HepG2 (cell line): ENCODE data around the gene FUCA2. TPM values are rescaled to one million over a fixed set of nuclear protein-coding genes. Genes with fewer than 3 reads are reported as not detected.

ENCODE experiments used
- HNRNPH1 ChIP-seq: fragments of 200-400 bp; formaldehyde crosslinking; optimal IDR thresholded peaks from 2 replicates; pipeline ENCODE3; 2017; ENCODE audit warnings: mild to moderate bottlenecking, low read depth, low read length
- JUND ChIP-seq: sonication (generic); formaldehyde crosslinking; IDR thresholded peaks from 2 replicates; pipeline ENCODE4 v1.8.0; 2022; ENCODE audit warnings: mild to moderate bottlenecking, missing genetic modification reagents
- SIX4 ChIP-seq: sonication (generic); formaldehyde crosslinking; IDR thresholded peaks from 2 replicates; pipeline ENCODE4 v1.4.0; 2020; ENCODE audit warnings: missing genetic modification reagents
- ZNF350 ChIP-seq: sonication (generic); formaldehyde crosslinking; IDR thresholded peaks from 2 replicates; pipeline ENCODE4 v1.4.0; 2020; ENCODE audit warnings: mild to moderate bottlenecking, low read depth, missing genetic modification reagents, borderline replicate concordance
- ZNF549 ChIP-seq: sonication (generic); formaldehyde crosslinking; IDR thresholded peaks from 2 replicates; pipeline ENCODE4 v1.5.0; 2020; ENCODE audit warnings: missing genetic modification reagents
- ZNF839 ChIP-seq: sonication (generic); formaldehyde crosslinking; IDR thresholded peaks from 2 replicates; pipeline ENCODE4 v1.4.0; 2020; ENCODE audit warnings: missing genetic modification reagents, mild to moderate bottlenecking, borderline replicate concordance
- polyA plus RNA-seq, 8 experiments: library from polyadenylated mRNA; depleted of rRNA in 3 of 8; stranded (reverse) in 7 of 8; unstranded in 1 of 8; fragments of >200 nt; fragmentation: Illumina TruSeq in 4 of 8; extraction: Trizol in 4 of 8; gene quantifications; 2 replicates each; pipeline versions ENCODE4 v1.2.1 to v1.2.3, GENCODE V29; 2011 to 2016; ENCODE audit warnings: low read depth in 4 of 8, missing spikeins in 1 of 8, mixed read lengths in 1 of 8; ENCODE audit not compliant: insufficient read depth in 1 of 8
- total RNA-seq, 5 experiments: library from RNA; depleted of rRNA; stranded (reverse); fragments of >200 nt; fragmentation: Illumina TruSeq; extraction: Trizol; gene quantifications; 2 replicates each; pipeline ENCODE4 v1.2.3, GENCODE V29; 2016; ENCODE audit warnings: low read depth in 1 of 5
- TF ChIP-seq, protein P1 (sequence below): sonication (generic); formaldehyde crosslinking; IDR thresholded peaks from 2 replicates; pipeline ENCODE4 v1.4.0; 2020; ENCODE audit warnings: missing genetic modification reagents, borderline replicate concordance

FUCA2 gene
- total and polyA plus RNA-seq, 2 of the 13 experiments (the other 11 are each of a cell fraction or from before 2014, with no cell fraction given) = 87.4 to 144 TPM

DNA sequence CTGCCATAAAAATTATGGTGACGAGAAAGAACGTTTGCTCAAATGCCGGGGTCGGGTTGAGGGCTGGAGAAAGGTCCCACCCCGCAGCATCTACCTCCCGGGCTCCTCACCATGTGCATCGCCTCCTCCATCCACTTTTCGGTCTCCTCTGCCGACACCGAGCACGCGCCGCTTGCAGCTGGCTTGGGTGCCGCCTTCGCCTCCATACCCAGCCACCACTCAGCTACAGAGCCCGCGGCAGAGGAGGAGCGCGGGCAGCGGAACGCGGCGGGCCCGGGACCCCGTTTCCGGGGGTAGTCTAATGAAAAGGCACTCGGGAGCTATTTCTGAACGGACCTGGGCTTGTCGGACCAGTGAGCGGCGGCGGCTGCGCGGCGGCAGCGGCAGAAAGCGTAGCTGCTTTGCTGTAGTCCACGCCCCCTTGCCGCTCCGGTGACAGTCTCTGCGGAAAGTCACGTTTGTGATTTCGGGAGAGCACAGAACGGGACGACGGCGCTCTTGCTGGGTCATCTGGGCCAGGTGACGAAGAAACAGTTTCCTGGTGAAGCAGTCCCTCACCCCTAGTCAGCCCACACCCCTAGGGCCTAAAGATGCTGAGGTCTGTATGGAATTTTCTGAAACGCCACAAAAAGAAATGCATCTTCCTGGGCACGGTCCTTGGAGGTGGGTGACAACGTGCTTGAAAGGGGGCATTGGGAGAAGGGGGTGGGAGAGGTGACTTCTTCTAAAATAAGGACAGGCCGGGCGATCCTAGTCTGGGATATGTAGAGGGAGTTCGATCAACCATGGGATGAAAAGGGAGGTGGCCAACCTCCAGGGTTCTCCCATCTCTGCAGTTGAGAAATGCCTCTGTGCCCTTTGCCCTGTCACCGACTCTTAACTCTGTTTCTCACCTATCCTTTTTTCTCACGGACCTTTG, 60.8 kb downstream of the FUCA2 start, which contains the start of the genes ADAT2 and PEX3 (continued):
- TF ChIP-seq SIX4 (CRISPR knock-in tag) (peak; percentile 90), ZNF549 (CRISPR knock-in tag) (no peak; the same call in 1 of the 2 replicates), JUND (peak; percentile 80), HNRNPH1 (peak; percentile 70), ZNF839 (CRISPR knock-in tag) (peak; percentile 80; the same call in 1 of the 2 replicates), ZNF350 (CRISPR knock-in tag) (peak; percentile 100)
- TF ChIP-seq, protein P1, sequence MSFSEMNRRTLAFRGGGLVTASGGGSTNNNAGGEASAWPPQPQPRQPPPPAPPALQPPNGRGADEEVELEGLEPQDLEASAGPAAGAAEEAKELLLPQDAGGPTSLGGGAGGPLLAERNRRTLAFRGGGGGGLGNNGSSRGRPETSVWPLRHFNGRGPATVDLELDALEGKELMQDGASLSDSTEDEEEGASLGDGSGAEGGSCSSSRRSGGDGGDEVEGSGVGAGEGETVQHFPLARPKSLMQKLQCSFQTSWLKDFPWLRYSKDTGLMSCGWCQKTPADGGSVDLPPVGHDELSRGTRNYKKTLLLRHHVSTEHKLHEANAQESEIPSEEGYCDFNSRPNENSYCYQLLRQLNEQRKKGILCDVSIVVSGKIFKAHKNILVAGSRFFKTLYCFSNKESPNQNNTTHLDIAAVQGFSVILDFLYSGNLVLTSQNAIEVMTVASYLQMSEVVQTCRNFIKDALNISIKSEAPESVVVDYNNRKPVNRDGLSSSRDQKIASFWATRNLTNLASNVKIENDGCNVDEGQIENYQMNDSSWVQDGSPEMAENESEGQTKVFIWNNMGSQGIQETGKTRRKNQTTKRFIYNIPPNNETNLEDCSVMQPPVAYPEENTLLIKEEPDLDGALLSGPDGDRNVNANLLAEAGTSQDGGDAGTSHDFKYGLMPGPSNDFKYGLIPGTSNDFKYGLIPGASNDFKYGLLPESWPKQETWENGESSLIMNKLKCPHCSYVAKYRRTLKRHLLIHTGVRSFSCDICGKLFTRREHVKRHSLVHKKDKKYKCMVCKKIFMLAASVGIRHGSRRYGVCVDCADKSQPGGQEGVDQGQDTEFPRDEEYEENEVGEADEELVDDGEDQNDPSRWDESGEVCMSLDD (CRISPR knock-in tag) = 0 out of 2 replicates have a peak, but pooled peaks have one; percentile 83
